ENCODE results near the gene RHBDF1.

- TF ChIP-seq SMC3 (conservative IDR thresholded peaks at IDR 0.05; ENCODE audit: poor library complexity) = no peak
- TF ChIP-seq CTCF (IDR thresholded peaks at IDR 0.05; ENCODE audit: poor library complexity, severe bottlenecking) = no peak
- TF ChIP-seq MXI1 (conservative IDR thresholded peaks at IDR 0.05; ENCODE audit: poor library complexity, severe bottlenecking) = no peak
Measured at GRCh38 chr16:91484-91883, 19.1 kb upstream of the RHBDF1 start.
